Effector memory CD8-positive, alpha-beta T cell (primary cell): ENCODE data around the gene PKD1.
"Not testable (repeated sequence)": the region's sequence is repeated elsewhere in the genome, so short reads cannot be mapped to it uniquely, and the experiment has no call there.

Experiments
- ATAC-seq: fragments of 150-1000 bp; cut with Tn5 transposase; replicated peaks from 2 replicates; pipeline ENCODE4 v1.10.0; 2021; ENCODE audit warnings: mild to moderate bottlenecking, moderate library complexity
- DNase-seq, 3 experiments: peaks; one replicate each; pipeline ENCODE4 v3.0.0; 2021
- H3K27ac Mint-ChIP-seq, 2 donors: one replicate each; pipeline ENCODE4 v1.8.0; 2022; ENCODE audit warnings: mild to moderate bottlenecking in 2 of 2, mixed read lengths in 2 of 2, moderate library complexity in 2 of 2
- H3K27me3 Mint-ChIP-seq, 2 donors: one replicate each; pipeline ENCODE4 v1.8.0; 2022; ENCODE audit warnings: mixed read lengths in 2 of 2
- H3K36me3 Mint-ChIP-seq: one replicate; pipeline ENCODE4 v1.8.0; 2022; ENCODE audit warnings: mild to moderate bottlenecking, moderate library complexity, mixed read lengths; ENCODE audit not compliant: insufficient read depth
- H3K4me1 Mint-ChIP-seq, 2 donors: one replicate each; pipeline ENCODE4 v1.8.0; 2022; ENCODE audit warnings: low read depth in 2 of 2, mixed read lengths in 2 of 2
- H3K4me3 Mint-ChIP-seq, 2 donors: one replicate each; pipeline ENCODE4 v1.8.0; 2022; ENCODE audit warnings: mild to moderate bottlenecking in 2 of 2, mixed read lengths in 2 of 2, moderate library complexity in 2 of 2
- H3K9me3 Mint-ChIP-seq, 2 donors: one replicate each; pipeline ENCODE4 v1.8.0; 2022; ENCODE audit warnings: mixed read lengths in 2 of 2

The PKD1 gene

DNA sequence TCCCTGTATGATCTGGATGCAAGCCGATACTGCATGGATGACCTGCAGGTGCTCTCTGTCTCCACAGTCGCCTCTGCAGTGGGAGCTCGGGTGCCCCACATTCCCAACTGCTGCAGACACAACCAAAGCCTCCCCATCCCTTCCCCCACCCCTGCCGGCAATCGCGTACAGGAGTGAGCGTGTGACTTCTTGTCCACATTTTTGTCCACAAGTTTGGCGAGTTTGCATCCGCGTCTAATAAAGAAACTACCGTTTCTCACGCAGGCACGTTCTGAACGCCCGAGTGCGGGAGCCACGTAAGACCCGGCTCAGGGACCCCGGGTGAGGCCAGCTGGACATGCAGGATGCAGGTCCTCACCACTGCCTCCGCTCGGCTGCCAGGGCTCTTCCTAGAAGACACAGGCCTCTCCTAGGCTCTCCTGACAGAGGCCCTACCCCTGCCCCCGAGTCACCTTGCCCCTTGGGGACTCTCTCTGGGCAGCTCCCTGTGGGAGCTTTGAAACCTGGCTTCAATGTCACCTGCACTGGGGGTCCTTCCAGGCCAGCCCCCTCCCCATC lies 5.7 kb downstream of the PKD1 start:
- not testable (repeated sequence) for ATAC-seq

GRCh38 chr16:2129251-2129650 lies 6.4 kb downstream of the PKD1 start:
- H3K27me3 Mint-ChIP-seq, H3K27ac Mint-ChIP-seq, H3K36me3 Mint-ChIP-seq, H3K9me3 Mint-ChIP-seq, DNase-seq, ATAC-seq: not testable (repeated sequence)
- Mint-ChIP-seq H3K4me1 (peaks cover 4 to 11% of the 10 kb centered on the region in 2 donors), H3K4me3 (peak overlapping the region in 1 of 2 donors; percentile 72)

More for the DNA sequence above, 5.7 kb downstream of the PKD1 start:
- H3K4me1 Mint-ChIP-seq, result peaks cover 4 to 13% of the 10 kb centered on the region in 2 donors
- not testable (repeated sequence) for H3K36me3 Mint-ChIP-seq, H3K4me3 Mint-ChIP-seq, H3K27ac Mint-ChIP-seq, H3K9me3 Mint-ChIP-seq, H3K27me3 Mint-ChIP-seq, DNase-seq

DNA sequence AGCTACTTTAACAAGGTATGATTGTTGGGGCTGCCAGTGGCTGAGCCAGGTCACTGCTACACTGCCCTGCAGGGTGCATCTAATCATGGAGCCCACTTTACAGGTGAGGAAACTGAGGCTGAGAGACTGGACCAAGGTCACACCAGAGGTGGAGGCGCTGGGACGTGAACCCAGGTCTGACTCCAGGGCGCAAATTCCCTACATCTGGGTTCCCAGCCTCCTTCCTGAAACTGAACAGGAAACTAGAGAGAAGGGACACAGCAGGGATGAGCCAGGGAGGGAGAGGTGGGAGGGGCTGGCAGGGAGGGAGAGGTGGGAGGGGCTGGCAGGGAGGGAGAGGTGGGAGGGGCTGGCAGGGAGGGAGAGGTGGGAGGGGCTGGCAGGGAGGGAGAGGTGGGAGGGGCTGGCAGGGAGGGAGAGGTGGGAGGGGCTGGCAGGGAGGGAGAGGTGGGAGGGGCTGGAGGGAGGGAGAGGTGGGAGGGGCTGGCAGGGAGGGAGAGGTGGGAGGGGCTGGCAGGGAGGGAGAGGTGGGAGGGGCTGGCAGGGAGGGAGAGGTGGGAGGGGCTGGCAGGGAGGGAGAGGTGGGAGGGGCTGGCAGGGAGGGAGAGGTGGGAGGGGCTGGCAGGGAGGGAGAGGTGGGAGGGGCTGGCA lies 7.9 kb downstream of the PKD1 start:
- Mint-ChIP-seq H3K27ac (peak overlapping the region in 1 of 2 donors; percentile 39), H3K4me1 (peaks cover 4 to 11% of the 10 kb centered on the region in 2 donors), H3K4me3 (peak overlapping the region; percentile 40 to 65)
- H3K36me3 Mint-ChIP-seq, H3K9me3 Mint-ChIP-seq, DNase-seq, H3K27me3 Mint-ChIP-seq, ATAC-seq: not testable (repeated sequence)

- not testable (repeated sequence) for H3K27me3 Mint-ChIP-seq, H3K9me3 Mint-ChIP-seq, DNase-seq, H3K36me3 Mint-ChIP-seq
- H3K27ac Mint-ChIP-seq, result peak overlapping the region; percentile 17 to 81
- ATAC-seq, result peak; percentile 1
- H3K4me1 Mint-ChIP-seq, result peaks cover 4 to 13% of the 10 kb centered on the region in 2 donors
- peak overlapping the region; percentile 40 to 65 for H3K4me3 Mint-ChIP-seq
These were observed 8.7 kb downstream of the PKD1 start for GRCh38 chr16:2126928-2127556.

- H3K4me1 Mint-ChIP-seq, result peaks cover 4 to 14% of the 10 kb centered on the region in 2 donors
- H3K9me3 Mint-ChIP-seq, ATAC-seq, H3K27ac Mint-ChIP-seq, H3K4me3 Mint-ChIP-seq, H3K27me3 Mint-ChIP-seq, DNase-seq: not testable (repeated sequence)
- H3K36me3 Mint-ChIP-seq, result peaks cover 11% of the 10 kb centered on the region
These were observed 9.4 kb downstream of the PKD1 start for GRCh38 chr16:2126161-2126743.

DNA sequence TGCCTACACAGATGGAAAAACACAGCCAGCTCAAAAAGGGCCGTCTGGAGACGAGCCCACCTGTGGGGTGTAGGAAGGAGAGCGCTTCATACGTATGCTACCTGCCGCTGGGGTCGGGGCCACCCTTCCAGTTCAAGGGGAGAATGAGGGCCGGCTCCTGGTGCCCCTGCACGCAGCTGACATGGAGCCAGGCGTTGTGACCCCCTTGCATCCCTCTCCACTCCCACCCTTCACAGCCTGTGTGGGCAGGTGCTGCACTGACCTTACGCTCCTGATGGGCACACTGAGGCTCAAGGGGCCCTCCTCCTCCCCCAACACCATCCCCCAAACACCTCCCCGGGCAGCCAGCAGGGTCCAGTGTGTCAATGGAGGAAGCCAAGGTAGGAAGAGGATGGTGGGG lies 10.1 kb downstream of the PKD1 start:
- not testable (repeated sequence) for H3K4me3 Mint-ChIP-seq, H3K27ac Mint-ChIP-seq, H3K27me3 Mint-ChIP-seq, ATAC-seq, H3K9me3 Mint-ChIP-seq, DNase-seq
- peaks cover 11% of the 10 kb centered on the region for H3K36me3 Mint-ChIP-seq
- peaks cover 6 to 15% of the 10 kb centered on the region in 2 donors for H3K4me1 Mint-ChIP-seq

GRCh38 chr16:2124694-2125444 lies 10.8 kb downstream of the PKD1 start:
- Mint-ChIP-seq H3K36me3 (peaks cover 11% of the 10 kb centered on the region), H3K4me1 (peaks cover 11 to 15% of the 10 kb centered on the region in 2 donors)
- H3K9me3 Mint-ChIP-seq, H3K27ac Mint-ChIP-seq, ATAC-seq, H3K4me3 Mint-ChIP-seq, DNase-seq, H3K27me3 Mint-ChIP-seq: not testable (repeated sequence)

GRCh38 chr16:2124377-2124693 lies 11.4 kb downstream of the PKD1 start:
- not testable (repeated sequence) for H3K27me3 Mint-ChIP-seq, H3K4me3 Mint-ChIP-seq, H3K27ac Mint-ChIP-seq, H3K9me3 Mint-ChIP-seq, DNase-seq, ATAC-seq
- peaks cover 11% of the 10 kb centered on the region for H3K36me3 Mint-ChIP-seq
- peaks cover 11 to 15% of the 10 kb centered on the region in 2 donors for H3K4me1 Mint-ChIP-seq

- not testable (repeated sequence) for H3K27ac Mint-ChIP-seq, DNase-seq, H3K9me3 Mint-ChIP-seq, ATAC-seq, H3K27me3 Mint-ChIP-seq, H3K4me3 Mint-ChIP-seq
- peaks cover 11% of the 10 kb centered on the region for H3K36me3 Mint-ChIP-seq
- H3K4me1 Mint-ChIP-seq, result peaks cover 11 to 15% of the 10 kb centered on the region in 2 donors
These were observed 11.9 kb downstream of the PKD1 start for GRCh38 chr16:2123706-2124376.

GRCh38 chr16:2122934-2123683 lies 12.6 kb downstream of the PKD1 start:
- H3K27me3 Mint-ChIP-seq, H3K27ac Mint-ChIP-seq, DNase-seq, H3K9me3 Mint-ChIP-seq, H3K4me3 Mint-ChIP-seq, ATAC-seq: not testable (repeated sequence)
- Mint-ChIP-seq H3K36me3 (peaks cover 11% of the 10 kb centered on the region), H3K4me1 (peaks cover 7 to 10% of the 10 kb centered on the region in 2 donors)

- no peak overlapping the region for H3K27ac Mint-ChIP-seq
- H3K4me3 Mint-ChIP-seq, result no peak overlapping the region
- peaks cover 11% of the 10 kb centered on the region for H3K36me3 Mint-ChIP-seq
- peaks cover 7 to 10% of the 10 kb centered on the region in 2 donors for H3K4me1 Mint-ChIP-seq
- no peak for DNase-seq
- no peak for ATAC-seq
- H3K27me3 Mint-ChIP-seq, result no peaks in the 10 kb centered on the region
- no peaks in the 10 kb centered on the region for H3K9me3 Mint-ChIP-seq
These were observed 13.3 kb downstream of the PKD1 start for GRCh38 chr16:2122429-2122828.

DNA sequence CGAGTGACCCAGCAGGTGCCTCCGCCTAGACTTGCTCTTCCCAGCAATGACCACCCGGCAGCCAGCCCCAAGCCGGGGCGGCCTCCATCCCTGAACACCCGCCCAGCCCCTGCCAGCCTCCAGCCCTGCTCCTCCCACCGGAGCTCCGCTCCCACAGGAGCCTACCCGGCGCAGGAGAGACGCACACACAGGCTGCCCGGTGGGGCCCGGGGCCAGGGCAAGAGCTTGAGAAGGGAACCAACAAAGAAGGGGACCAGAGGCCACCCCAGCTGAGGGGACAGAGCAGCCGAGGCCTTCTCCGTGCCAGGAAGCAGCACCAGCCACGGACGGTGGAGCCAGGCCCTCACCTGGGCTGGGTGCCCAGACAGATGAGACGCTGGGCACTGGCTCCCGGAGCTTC lies 13.8 kb downstream of the PKD1 start:
- H3K27me3 Mint-ChIP-seq, result no peaks in the 10 kb centered on the region
- peaks cover 6% of the 10 kb centered on the region for H3K36me3 Mint-ChIP-seq
- H3K4me1 Mint-ChIP-seq, result peaks cover 7 to 8% of the 10 kb centered on the region in 2 donors
- H3K9me3 Mint-ChIP-seq, result no peaks in the 10 kb centered on the region
- no peak for ATAC-seq
- H3K27ac Mint-ChIP-seq, result no peak overlapping the region
- DNase-seq, result no peak
- no peak overlapping the region for H3K4me3 Mint-ChIP-seq
